Parathyroid adenoma (tissue), 2 donors: ENCODE measurements around the gene ZNF320.
"Not testable (repeated sequence)": the region's sequence is repeated elsewhere in the genome, so short reads cannot be mapped to it uniquely, and the experiment has no call there.

ENCODE experiments used
- H2AFZ ChIP-seq: fragments of 300-600 bp; sonication (generic); one replicate; pipeline ENCODE4 v1.7.0; 2017; ENCODE audit warnings: antibody characterized with exemption, mild to moderate bottlenecking
- H3K27ac ChIP-seq: fragments of 300-600 bp; sonication (generic); one replicate; pipeline ENCODE4 v1.7.0; 2017
- H3K27me3 ChIP-seq: fragments of 300-600 bp; sonication (generic); one replicate; pipeline ENCODE4 v1.7.0; 2017; ENCODE audit warnings: low read length; ENCODE audit not compliant: control insufficient read depth, insufficient read depth
- H3K36me3 ChIP-seq: fragments of 300-600 bp; sonication (generic); one replicate; pipeline ENCODE4 v1.7.0; 2017; ENCODE audit warnings: low read length; ENCODE audit not compliant: control insufficient read depth, insufficient read depth
- H3K4me1 ChIP-seq: fragments of 300-600 bp; sonication (generic); one replicate; pipeline ENCODE4 v1.7.0; 2017; ENCODE audit warnings: control low read depth
- H3K4me2 ChIP-seq: fragments of 300-600 bp; sonication (generic); one replicate; pipeline ENCODE4 v1.7.0; 2017; ENCODE audit warnings: low read length
- H3K4me3 ChIP-seq: fragments of 300-600 bp; sonication (generic); one replicate; pipeline ENCODE4 v1.7.0; 2017; ENCODE audit warnings: low read depth, low read length
- H3K79me2 ChIP-seq: fragments of 300-600 bp; sonication (generic); one replicate; pipeline ENCODE4 v1.7.0; 2017; ENCODE audit warnings: control low read depth
- H3K9ac ChIP-seq: fragments of 300-600 bp; sonication (generic); one replicate; pipeline ENCODE4 v1.7.0; 2017; ENCODE audit warnings: mild to moderate bottlenecking
- H3K9me3 ChIP-seq: fragments of 300-600 bp; sonication (generic); one replicate; pipeline ENCODE4 v1.7.0; 2017; ENCODE audit warnings: low read length; ENCODE audit not compliant: control insufficient read depth
- CTCF ChIP-seq: fragments of 300-600 bp; sonication (generic); IDR thresholded peaks from one replicate; pipeline ENCODE4 v1.7.0; 2017; ENCODE audit warnings: antibody characterized with exemption, mild to moderate bottlenecking
- donor health status: primary hyperparathyroidism.

Gene ZNF320

DNA sequence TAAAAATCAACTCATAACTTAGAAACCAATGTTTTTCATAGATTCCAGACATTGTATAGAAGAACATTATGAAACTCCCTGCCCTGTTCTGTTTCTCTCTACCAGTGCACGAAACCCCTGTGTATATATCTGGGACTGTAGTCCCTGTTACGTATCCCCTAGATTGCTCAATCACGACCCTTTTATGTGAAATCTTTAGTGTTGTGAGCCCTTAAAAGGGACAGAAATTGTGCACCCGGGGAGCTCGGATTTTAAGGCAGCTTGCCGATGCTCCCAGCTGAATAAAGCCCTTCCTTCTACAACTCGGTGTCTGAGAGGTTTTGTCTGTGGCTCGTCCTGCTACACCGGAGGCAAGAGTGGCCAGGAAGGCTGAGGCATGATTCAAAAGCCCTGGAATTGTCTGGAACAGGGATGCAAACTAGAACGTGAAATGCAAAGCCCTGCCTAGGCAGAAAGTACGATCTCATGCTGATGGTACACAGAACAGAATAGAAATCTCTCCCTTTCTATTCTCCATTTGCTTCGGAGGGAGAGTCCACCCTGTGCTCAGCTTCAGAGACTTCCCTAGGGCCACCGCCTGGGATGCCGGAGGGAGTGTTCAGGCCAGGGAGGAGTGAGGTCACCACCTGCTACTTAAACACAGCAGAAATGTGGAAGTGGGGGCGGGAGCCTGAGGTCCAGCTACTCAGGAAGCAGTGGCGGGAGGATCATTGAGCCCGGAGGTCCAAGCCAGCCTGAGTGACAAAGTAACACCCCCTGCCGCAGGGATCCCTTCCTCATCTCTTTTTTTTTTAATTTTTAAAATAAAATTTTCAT, 26.6 kb upstream of the ZNF320 start:
- Histone ChIP-seq H3K9ac (no peak overlapping the region), H3K79me2 (no peaks in the 10 kb centered on the region), H3K27me3 (no peaks in the 10 kb centered on the region), H2AFZ (no peak overlapping the region), H3K4me1 (no peaks in the 10 kb centered on the region), H3K4me2 (peak overlapping the region; percentile 100), H3K36me3 (no peaks in the 10 kb centered on the region), H3K4me3 (peak overlapping the region; percentile 99), H3K9me3 (no peaks in the 10 kb centered on the region), H3K27ac (no peak overlapping the region)
- TF ChIP-seq CTCF, result no peak

DNA sequence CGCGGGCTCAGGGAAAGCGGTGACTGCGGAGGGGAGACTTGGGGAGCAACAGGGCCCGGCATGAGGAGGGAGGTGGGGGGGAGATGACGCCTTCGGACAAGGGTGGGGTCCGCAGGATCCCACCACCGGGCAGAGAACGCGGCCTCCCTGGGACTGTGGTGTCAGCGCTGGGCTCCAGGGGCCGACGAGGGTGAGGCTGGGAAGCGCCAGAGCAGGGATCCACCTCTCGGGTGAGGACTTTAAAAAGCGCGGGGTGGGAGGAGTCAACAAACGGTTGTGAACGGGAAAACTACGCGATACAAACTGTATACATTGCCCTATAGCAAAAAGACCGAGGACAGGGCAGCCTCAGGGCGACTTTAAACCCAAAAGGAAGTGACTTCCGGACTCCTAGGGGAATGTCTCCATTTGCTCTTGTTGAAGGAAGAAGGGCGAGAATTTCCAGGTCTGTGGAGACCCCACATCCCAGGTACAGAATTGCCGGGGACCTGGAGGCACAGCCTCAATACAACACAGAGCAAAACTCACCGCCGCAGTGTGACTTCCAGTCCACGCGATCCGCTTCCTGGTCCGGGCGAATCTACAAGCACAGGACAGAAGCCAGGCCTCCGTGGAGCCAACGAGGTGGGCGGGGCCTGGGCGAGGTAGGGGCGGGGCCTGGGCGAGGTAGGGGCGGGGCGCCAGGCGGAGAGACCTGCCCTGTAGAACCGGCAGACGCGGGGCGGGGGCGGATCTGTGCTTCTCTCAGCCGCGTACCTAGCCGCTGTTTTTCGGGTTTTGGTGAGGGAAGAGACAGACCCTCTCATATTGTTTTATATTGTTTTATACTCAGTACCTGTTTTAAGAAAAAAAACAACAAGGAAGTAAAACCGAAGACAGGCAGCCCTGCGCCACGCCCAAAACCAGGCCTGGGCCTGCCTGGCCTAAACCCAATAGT, 25.7 kb upstream of the ZNF320 start, which contains the start of gene ZNF888:
Gene ZNF888 (minus strand): TSS at position 588 of the 937 bp plus-strand sequence. CDS start 5,555 bp downstream, outside the sequence.
- Histone ChIP-seq H3K79me2 (no peaks in the 10 kb centered on the region), H3K27me3 (no peaks in the 10 kb centered on the region), H3K9ac (no peak within 1 kb of the TSS), H3K4me1 (no peaks in the 10 kb centered on the region), H3K9me3 (no peaks in the 10 kb centered on the region), H3K4me3 (peak within 1 kb of the TSS; percentile 99), H3K36me3 (no peaks in the 10 kb centered on the region), H3K4me2 (peak within 1 kb of the TSS; percentile 100), H2AFZ (peak within 1 kb of the TSS; percentile 56), H3K27ac (no peak within 1 kb of the TSS)
- TF ChIP-seq CTCF, result no peak

DNA sequence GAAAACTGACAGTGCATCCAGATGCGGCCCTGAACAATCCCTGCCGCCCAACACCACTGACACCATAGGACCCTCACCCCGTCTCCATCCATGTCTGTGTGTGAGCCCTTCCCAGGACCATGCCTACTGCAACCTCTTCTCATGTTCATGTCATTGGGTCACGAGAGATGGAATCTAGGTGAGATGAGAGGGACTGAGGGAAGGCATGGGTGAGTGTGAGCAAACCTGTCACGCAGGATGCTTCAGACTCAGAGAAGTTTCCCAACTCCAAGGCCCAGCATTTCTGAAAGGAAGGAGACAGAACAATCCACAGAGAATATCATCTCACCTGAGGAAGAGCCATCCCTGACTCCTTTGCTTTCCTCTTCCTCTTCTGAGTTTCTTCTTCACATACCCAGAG, 20.1 kb upstream of the ZNF320 start:
- Histone ChIP-seq H3K27ac (no peak overlapping the region), H3K27me3 (no peaks in the 10 kb centered on the region), H3K9me3 (no peaks in the 10 kb centered on the region), H3K36me3 (no peaks in the 10 kb centered on the region), H3K4me3 (no peak overlapping the region), H2AFZ (no peak overlapping the region), H3K4me2 (no peak overlapping the region), H3K4me1 (no peaks in the 10 kb centered on the region), H3K9ac (no peak overlapping the region), H3K79me2 (no peaks in the 10 kb centered on the region)
- no peak for TF ChIP-seq CTCF

GRCh38 chr19:52910648-52911047, 13.2 kb upstream of the ZNF320 start:
- H3K9ac ChIP-seq, result no peak overlapping the region
- H3K4me1 ChIP-seq, result no peaks in the 10 kb centered on the region
- no peaks in the 10 kb centered on the region for H3K27me3 ChIP-seq
- no peak for TF ChIP-seq CTCF
- no peak overlapping the region for H3K4me3 ChIP-seq
- H3K79me2 ChIP-seq, result no peaks in the 10 kb centered on the region
- H3K27ac ChIP-seq, result no peak overlapping the region
- H3K36me3 ChIP-seq, result no peaks in the 10 kb centered on the region
- H3K9me3 ChIP-seq, result no peaks in the 10 kb centered on the region
- no peak overlapping the region for H2AFZ ChIP-seq
- no peak overlapping the region for H3K4me2 ChIP-seq

DNA sequence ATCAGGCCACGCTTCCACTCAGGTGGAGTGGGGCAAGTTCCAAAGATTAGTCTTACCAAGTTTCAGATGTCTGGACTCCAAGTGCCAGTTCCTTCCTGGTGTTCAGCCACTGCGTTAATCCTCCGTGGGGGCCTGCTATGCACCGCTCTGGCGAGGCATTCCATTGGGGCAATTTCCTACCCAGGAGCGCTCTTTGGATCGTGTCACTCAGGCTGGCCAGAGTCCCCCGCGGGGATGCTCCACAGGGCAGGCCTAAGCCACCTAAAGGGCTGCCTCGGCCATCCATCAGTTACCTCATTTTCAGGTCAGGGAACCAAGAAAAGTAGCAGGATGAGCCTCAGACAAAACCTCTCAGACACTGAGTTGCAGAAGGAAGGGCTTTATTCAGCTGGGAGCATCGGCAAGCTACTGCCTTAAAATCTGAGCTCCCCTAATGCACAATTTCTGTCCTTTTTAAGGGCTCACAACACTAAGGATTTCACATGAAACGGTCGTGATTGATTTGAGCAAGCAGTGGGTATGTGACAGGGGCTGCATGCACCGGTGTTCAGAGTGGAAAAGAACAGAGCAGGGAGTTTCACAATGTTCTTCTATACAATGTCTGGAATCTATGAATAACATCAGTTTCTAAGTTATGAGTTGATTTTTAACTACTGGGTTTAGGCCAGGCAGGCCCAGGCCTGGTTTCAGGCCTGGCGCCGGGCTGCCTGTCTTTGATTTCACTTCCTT, 6.8 kb upstream of the ZNF320 start:
- not testable (repeated sequence) for H2AFZ ChIP-seq, H3K27me3 ChIP-seq, H3K79me2 ChIP-seq, H3K9me3 ChIP-seq, H3K4me3 ChIP-seq, H3K27ac ChIP-seq, H3K4me1 ChIP-seq, H3K9ac ChIP-seq, H3K4me2 ChIP-seq, H3K36me3 ChIP-seq
